NCI-H2196 treated with DMSO at 0.1 percent for 48 hours (cell line): Measurements from ENCODE around the gene ITGB4.
A peak's percentile ranks its signal among the peaks of the same experiment; 100 is the strongest.

Experiments used
- DNase-seq: peaks from one replicate; lab custom pipeline; 2025; ENCODE audit not compliant: unreplicated experiment; lab: John Stamatoyannopoulos, UW

The ITGB4 gene

GRCh38 chr17:75731086-75731715 is 9.9 kb downstream of the ITGB4 start:
- DNase-seq: no peak

GRCh38 chr17:75731716-75732498 is 10.6 kb downstream of the ITGB4 start:
- no peak for DNase-seq

GRCh38 chr17:75733471-75733870 is 12.2 kb downstream of the ITGB4 start:
- DNase-seq: no peak

- no peak for DNase-seq
These were observed 13.5 kb downstream of the ITGB4 start for GRCh38 chr17:75734674-75735294.

- no peak for DNase-seq
These were observed 15.0 kb downstream of the ITGB4 start for GRCh38 chr17:75736173-75736835.

GRCh38 chr17:75737133-75737962 is 16.1 kb downstream of the ITGB4 start:
- no peak for DNase-seq

GRCh38 chr17:75738218-75738802 is 17.1 kb downstream of the ITGB4 start:
- DNase-seq: no peak

GRCh38 chr17:75739174-75739573 is 17.9 kb downstream of the ITGB4 start:
- DNase-seq: no peak

GRCh38 chr17:75739801-75740200 is 18.5 kb downstream of the ITGB4 start:
- DNase-seq: no peak

GRCh38 chr17:75740215-75740614 is 19.0 kb downstream of the ITGB4 start:
- no peak for DNase-seq

- no peak for DNase-seq
These were observed 19.4 kb downstream of the ITGB4 start for GRCh38 chr17:75740631-75741077.

GRCh38 chr17:75742337-75742736 is 21.1 kb downstream of the ITGB4 start:
- no peak for DNase-seq

- DNase-seq: no peak
These were observed 22.5 kb downstream of the ITGB4 start for GRCh38 chr17:75743625-75744206.

- no peak for DNase-seq
These were observed 27.4 kb downstream of the ITGB4 start for GRCh38 chr17:75748706-75749105.

- DNase-seq: peak; percentile 64
These were observed 28.5 kb downstream of the ITGB4 start for GRCh38 chr17:75749545-75750389.

GRCh38 chr17:75750661-75751423 is 29.6 kb downstream of the ITGB4 start:
- DNase-seq: no peak

- no peak for DNase-seq
These were observed 30.6 kb downstream of the ITGB4 start for GRCh38 chr17:75751676-75752404.

- DNase-seq: no peak
These were observed 31.1 kb downstream of the ITGB4 start for GRCh38 chr17:75752405-75752709.
